Activated CD8-positive, alpha-beta memory T cell treated with anti-CD3 and anti-CD28 coated beads, Interleukin-2, amount 10 ng/mL, durations not matched to agents 7 days and 5 days (primary cell): ENCODE results near the gene HARS1. TPM values are rescaled to one million over a fixed set of nuclear protein-coding genes. Genes with fewer than 3 reads are reported as not detected.
"Not testable (repeated sequence)": the region's sequence is repeated elsewhere in the genome, so short reads cannot be mapped to it uniquely, and the experiment has no call there.

Experiments
- ATAC-seq: fragments of 150-1000 bp; cut with Tn5 transposase; one replicate; pipeline ENCODE4 v1.10.0; 2021; ENCODE audit warnings: moderate library complexity
- CTCF ChIA-PET: fragments of 350-600 bp; sonication (Branson Sonifier 250); formaldehyde crosslinking; loops from one replicate; lab custom pipeline; 2021; ENCODE audit warnings: antibody characterized with exemption; lab: Charles Lee
- DNase-seq: peaks from one replicate; pipeline ENCODE4 v3.0.0-alpha.2; 2020
- H3K27ac Mint-ChIP-seq: one replicate; pipeline ENCODE4 v1.8.0; 2021; ENCODE audit warnings: mild to moderate bottlenecking, mixed read lengths
- H3K27me3 Mint-ChIP-seq: one replicate; pipeline ENCODE4 v1.8.0; 2021; ENCODE audit warnings: mixed read lengths
- H3K36me3 Mint-ChIP-seq: one replicate; pipeline ENCODE4 v1.8.0; 2021; ENCODE audit warnings: mild to moderate bottlenecking, mixed read lengths
- H3K4me1 Mint-ChIP-seq: one replicate; pipeline ENCODE4 v1.8.0; 2021; ENCODE audit warnings: mixed read lengths
- H3K4me3 Mint-ChIP-seq: one replicate; pipeline ENCODE4 v1.8.0; 2021; ENCODE audit warnings: mild to moderate bottlenecking, moderate library complexity, mixed read lengths
- H3K9me3 Mint-ChIP-seq: one replicate; pipeline ENCODE4 v1.8.0; 2022; ENCODE audit warnings: low read depth, mixed read lengths
- microRNA-seq: library from miRNA; unstranded; fragments of <30 nt; microRNA quantifications from one replicate; pipeline ENCODE4 v1.2.0, GENCODE V29; 2022
- total RNA-seq, 2 experiments: library from RNA; stranded (reverse); gene quantifications; one replicate each; pipeline ENCODE4 v1.2.3, GENCODE V29; 2021

Gene HARS1
- total RNA-seq, 2 experiments from 2014 or later = 75.9 to 93.9 TPM

GRCh38 chr5:140624886-140625285 lies 66.3 kb downstream of the HARS1 start:
- DNase-seq, H3K4me1 Mint-ChIP-seq, CTCF ChIA-PET, H3K36me3 Mint-ChIP-seq, ATAC-seq, H3K9me3 Mint-ChIP-seq, H3K27ac Mint-ChIP-seq, H3K4me3 Mint-ChIP-seq: not testable (repeated sequence)
- peaks cover 26% of the 10 kb centered on the region for H3K27me3 Mint-ChIP-seq

Small RNA genes within 50 kb of the gene (microRNA-seq; reads per million reads assigned to microRNA genes)
- gene MIR3655 = not detected

Other genes with a start within 250 kb of the HARS1 start
- 1 to 10 TPM; 7.4 to 9.0 TPM for gene EIF4EBP3, start 143.7 kb downstream of the HARS1 start, total RNA-seq
- gene SRA1, start 133.9 kb downstream of the HARS1 start, total RNA-seq = 10 to 100 TPM; 37.9 to 47.3 TPM
- 10 to 100 TPM; 20.0 to 24.8 TPM for gene APBB3, start 126.8 kb downstream of the HARS1 start, total RNA-seq
- gene SLC35A4, start 126.5 kb downstream of the HARS1 start, total RNA-seq = 100 to 1,000 TPM; 100 to 101 TPM
- under 1 TPM; 0.38 to 0.56 TPM for gene CD14, start 58.2 kb downstream of the HARS1 start, total RNA-seq
- 10 to 100 TPM; 33.1 to 35.3 TPM for gene TMCO6, start 51.9 kb downstream of the HARS1 start, total RNA-seq
- gene NDUFA2, start 43.7 kb downstream of the HARS1 start, total RNA-seq = 10 to 100 TPM; 75.0 to 77.0 TPM
- 100 to 1,000 TPM; 102 to 113 TPM for gene IK, start 43.5 kb downstream of the HARS1 start, total RNA-seq
- gene WDR55, start 26.5 kb downstream of the HARS1 start, total RNA-seq = 10 to 100 TPM; 38.7 to 40.6 TPM
- 1 to 10 TPM; 2.8 to 2.9 TPM for gene DND1, start 17.8 kb downstream of the HARS1 start, total RNA-seq
- gene HARS2, start 85 bp upstream of the HARS1 start, total RNA-seq = 10 to 100 TPM; 30.7 to 36.6 TPM
- gene ZMAT2, start 9.1 kb upstream of the HARS1 start, total RNA-seq = 10 to 100 TPM; 45.0 to 58.6 TPM
- not detected for gene PCDHA1, start 94.8 kb upstream of the HARS1 start, total RNA-seq
- not detected for gene PCDHA2, start 103.5 kb upstream of the HARS1 start, total RNA-seq
- gene PCDHA3, start 109.7 kb upstream of the HARS1 start, total RNA-seq = not detected
- gene PCDHA4, start 115.7 kb upstream of the HARS1 start, total RNA-seq = not detected
- not detected for gene PCDHA5, start 130.2 kb upstream of the HARS1 start, total RNA-seq
- gene PCDHA6, start 136.6 kb upstream of the HARS1 start, total RNA-seq = not detected
- gene PCDHA7, start 142.9 kb upstream of the HARS1 start, total RNA-seq = not detected
- gene PCDHA8, start 149.8 kb upstream of the HARS1 start, total RNA-seq = not detected
- gene PCDHA9, start 157.0 kb upstream of the HARS1 start, total RNA-seq = not detected
- gene PCDHA10, start 164.5 kb upstream of the HARS1 start, total RNA-seq = not detected
- gene PCDHA11, start 177.6 kb upstream of the HARS1 start, total RNA-seq = not detected
- gene PCDHA12, start 183.9 kb upstream of the HARS1 start, total RNA-seq = not detected
- not detected for gene PCDHA13, start 190.8 kb upstream of the HARS1 start, total RNA-seq
- not detected for gene PCDHAC1, start 234.9 kb upstream of the HARS1 start, total RNA-seq